Hematopoietic multipotent progenitor cell treated with erythropoietin and hydrocortisone succinate and interleukin-3 and kit ligand, for 17 days (in vitro differentiated cells): Measurements from ENCODE around the gene AMFR.

ENCODE experiments used
- DNase-seq: peaks from one replicate; pipeline ENCODE4 v3.0.0-alpha.2; 2015; ENCODE audit warnings: low spot score

The AMFR gene

DNA sequence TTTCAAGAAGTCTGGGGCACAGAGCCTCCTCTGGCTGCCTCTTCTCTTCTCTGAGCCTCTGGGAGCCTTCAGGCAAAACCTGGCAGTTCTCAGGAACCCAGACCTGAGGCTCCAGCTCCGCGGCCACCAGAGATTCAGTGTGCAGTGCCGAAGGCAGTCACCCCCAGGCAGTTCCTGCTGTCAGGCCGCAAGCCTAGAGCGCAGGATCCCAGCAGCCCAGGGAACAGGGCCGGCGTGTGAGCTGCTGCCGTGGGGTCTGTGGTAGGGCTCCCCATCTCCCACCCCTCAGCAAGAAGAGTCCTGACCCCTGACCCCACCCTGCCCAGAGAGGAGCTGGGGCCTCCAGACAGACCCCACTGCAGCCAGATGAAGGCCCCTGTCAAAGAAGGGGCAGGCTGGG, 78.2 kb downstream of the AMFR start:
- no peak for DNase-seq

- no peak for DNase-seq
These were observed 79.0 kb downstream of the AMFR start for GRCh38 chr16:56346131-56346890.

- DNase-seq: no peak
These were observed 79.8 kb downstream of the AMFR start for GRCh38 chr16:56345406-56346050.

GRCh38 chr16:56344518-56345405, 80.6 kb downstream of the AMFR start:
- DNase-seq: no peak

GRCh38 chr16:56343661-56344517, 81.5 kb downstream of the AMFR start:
- DNase-seq: peak; percentile 41

DNA sequence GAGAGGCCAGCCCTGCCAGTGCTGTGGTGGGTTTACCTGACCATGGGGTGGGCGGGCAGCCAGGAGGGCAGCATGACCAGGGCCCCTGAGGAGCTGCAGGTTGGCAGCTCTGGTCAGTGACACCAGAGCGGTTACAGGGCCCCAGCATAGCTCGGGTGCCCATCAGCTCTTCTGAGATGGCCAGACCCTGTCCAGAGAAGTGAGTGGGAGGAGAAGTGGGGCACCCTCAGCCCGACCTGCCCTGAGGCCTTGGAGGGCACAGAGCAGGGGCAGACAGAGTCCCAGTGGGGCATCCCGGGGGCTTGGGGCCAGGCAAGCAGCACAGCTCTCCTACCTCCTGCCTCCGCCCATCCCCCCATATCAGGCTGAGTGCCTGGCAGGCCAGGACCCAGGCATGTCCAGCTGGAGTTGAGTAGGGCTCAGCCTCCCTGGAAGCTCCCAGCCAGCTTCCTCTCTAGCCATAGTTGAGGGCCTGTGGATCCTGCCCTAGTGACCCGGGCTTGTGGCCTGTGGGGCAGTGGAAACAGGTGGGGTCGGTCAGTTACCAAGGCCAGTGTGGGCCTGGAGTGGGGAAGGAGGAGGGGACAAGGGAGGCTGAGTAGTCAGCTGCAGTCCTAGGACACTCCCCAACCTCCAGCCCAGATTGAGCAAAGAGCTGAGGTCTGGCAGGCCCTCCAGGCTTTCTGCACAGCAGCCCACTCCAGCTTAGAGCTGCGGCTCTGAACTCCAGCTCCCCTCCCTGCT, 83.5 kb downstream of the AMFR start:
- no peak for DNase-seq

DNA sequence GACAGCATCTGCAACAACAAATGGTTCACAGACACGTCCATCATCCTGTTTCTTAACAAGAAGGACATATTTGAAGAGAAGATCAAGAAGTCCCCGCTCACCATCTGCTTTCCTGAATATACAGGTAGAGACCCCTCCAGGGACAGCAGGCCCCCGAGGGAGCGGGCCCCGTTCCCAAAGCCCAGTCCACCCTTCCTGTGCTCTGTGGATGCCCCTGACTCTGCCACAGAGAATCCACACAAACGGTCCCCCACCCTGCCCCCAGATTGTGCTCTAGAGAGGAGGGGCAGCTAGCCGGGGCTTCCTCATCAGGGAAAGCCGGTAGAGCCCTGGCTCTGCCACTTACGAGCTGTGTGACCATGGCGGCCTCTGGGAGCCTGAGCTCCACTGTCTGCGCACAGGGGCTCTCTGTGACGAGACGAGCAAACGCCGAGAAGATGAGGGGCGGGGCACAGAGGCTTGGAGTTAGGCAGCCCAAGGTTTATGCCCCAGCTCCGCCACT, 84.4 kb downstream of the AMFR start:
- no peak for DNase-seq

GRCh38 chr16:56340416-56340815, 84.9 kb downstream of the AMFR start:
- no peak for DNase-seq

DNA sequence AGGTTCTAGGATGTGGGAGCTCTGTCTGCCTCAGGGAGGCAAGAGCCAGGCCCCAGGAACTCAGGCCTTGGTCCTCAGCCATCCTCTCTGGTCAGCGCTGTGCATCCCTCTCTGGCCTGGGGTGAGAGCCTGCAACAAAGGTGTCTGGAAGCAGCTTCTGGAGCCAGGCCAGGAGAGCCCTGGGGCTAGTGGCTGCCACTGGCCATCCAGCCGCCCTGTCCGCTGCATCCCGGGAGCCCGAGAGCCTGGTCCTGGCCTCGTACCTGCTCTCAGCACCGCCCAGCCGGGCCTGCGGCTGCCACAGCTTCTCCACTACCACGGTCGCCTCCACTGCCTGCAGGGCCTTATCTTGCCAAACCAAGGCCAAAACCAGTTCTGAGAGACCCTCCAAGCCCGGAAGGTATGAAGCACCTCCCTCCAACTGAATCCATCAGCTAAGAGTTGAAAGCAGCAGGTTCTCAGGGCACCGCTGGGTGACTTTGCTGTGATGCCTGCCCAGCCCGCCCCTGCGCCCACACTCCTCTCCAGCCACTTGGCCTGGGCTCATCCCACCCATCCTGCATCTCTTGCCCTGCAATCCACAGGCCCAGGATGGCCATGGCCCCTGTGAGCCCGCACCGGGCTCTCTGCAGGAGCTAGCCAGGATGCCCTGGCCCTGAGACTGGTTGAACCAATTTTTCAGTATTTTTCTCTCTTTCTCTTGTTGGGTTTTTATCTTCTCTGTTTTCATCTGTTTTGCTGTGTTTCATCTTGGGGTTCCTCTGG, 85.7 kb downstream of the AMFR start:
- no peak for DNase-seq

DNA sequence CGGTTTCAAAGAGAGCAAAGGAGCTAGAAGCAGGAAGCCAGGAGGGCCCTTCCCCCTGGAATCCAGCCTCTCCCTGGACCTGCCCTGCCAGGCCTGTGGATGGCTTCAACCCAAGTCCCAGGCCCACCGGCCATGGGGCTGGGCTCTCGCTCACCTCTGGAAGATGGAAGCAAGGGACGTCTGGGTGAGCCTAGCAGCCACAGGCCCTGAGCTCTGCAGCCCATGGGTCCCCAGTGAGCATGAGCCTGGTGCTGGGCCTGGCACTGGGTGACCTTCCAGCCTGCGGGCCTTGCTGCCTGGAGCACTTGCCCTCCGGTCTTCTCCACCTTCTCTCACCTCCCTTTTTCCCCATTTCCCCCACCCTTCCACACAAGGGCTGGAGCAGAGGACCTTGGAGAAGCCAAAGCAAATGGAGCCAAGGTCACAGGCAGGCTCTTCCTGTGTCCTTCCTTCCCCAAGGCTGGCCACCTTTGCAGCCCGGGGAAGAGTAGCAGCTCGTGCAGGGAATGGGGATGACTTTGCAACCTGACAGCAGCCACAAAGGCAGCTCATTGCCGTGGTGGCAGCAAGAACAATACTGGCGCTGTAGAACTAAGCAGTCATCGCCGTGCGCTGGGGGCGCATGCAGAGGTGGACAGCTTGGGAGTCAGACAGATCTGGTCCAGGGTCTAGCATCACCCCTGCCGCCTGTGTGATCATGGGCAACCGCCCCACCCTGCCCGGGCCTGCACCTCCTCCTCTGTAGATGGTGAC, 86.6 kb downstream of the AMFR start:
- DNase-seq: no peak

- DNase-seq: no peak
These were observed 87.5 kb downstream of the AMFR start for GRCh38 chr16:56337858-56338325.

GRCh38 chr16:56337131-56337857, 88.1 kb downstream of the AMFR start:
- DNase-seq: no peak

DNA sequence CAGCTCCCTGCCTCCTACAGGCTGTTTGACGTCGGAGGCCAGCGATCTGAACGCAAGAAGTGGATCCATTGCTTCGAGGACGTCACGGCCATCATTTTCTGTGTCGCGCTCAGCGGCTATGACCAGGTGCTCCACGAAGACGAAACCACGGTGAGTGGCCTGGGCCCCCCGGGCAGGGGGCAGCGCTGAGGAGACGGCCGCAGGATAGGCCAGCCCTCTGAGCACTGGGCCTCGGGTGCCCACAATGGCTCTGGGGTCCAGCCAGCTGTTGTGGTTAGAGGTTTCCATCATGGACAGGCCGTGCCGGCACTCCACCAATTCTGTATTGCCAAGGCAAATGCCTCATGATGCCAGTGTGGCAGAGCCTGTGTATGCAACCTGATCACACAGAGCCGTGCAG, 88.6 kb downstream of the AMFR start:
- no peak for DNase-seq

- DNase-seq: no peak
These were observed 89.2 kb downstream of the AMFR start for GRCh38 chr16:56336071-56336688.

DNA sequence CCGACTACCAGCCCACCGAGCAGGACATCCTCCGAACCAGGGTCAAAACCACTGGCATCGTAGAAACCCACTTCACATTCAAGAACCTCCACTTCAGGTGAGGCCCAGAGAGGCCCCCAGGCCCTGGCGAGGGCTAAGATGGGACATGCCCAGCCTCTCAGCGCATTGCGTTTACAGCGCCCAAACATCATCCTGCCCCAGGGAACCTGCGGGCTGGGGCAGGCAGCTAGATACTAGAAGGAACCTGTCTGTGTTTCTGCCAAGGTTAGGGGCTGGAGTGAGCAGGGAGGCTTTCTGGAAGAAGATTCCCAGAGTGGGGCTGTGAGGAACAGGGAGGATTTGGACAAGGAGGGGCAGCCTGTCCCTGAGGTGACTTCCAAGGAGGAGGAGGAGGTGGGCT, 90.6 kb downstream of the AMFR start:
- DNase-seq: no peak

DNA sequence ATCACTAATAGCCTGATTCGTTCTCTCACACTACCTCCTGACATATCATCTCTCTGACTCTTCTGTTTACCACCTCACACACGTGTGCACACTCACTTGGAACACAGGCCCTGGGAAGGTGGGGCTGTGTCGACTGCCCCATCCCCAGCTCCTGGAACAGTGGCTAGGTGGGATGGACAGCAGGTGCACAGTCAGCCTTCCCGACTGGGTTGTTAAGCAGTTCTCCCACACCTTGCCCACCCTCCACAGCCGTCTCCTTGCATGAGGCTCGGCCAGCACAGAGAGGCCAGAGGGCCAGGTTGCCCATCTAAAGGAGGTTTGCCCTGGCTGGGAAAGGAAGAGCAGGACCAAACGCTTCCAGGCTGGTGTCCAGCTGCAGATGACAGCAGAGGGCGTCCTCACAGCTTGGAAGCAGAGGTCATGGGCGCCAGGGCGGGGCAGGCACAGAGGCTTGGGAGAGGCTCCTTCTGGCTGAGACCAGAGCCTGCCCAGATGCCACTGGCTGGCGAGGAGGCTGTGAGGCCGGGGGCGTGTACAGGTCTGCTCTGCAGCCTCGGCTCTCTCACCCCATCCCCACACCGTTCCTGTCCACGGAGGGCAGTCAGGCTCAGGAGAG, 92.8 kb downstream of the AMFR start:
- peak; percentile 73 for DNase-seq

GRCh38 chr16:56331915-56332314, 93.4 kb downstream of the AMFR start:
- peak; percentile 47 for DNase-seq

GRCh38 chr16:56331399-56331798, 93.9 kb downstream of the AMFR start:
- no peak for DNase-seq
